AG09319 (cell line): ENCODE measurements around the gene ARHGEF6.

Source experiments
- DNase-seq: peaks from one replicate; pipeline ENCODE4 v3.0.0-alpha.2; 2010; ENCODE audit warnings: low read depth; ENCODE audit errors: extremely low read depth
- TF ChIP-seq, protein P1 (sequence below): IDR thresholded peaks from 2 replicates; pipeline ENCODE4 v1.5.1; 2011; ENCODE audit warnings: low read depth, mild to moderate bottlenecking, inconsistent platforms, low read length, moderate library complexity

The ARHGEF6 gene

DNA sequence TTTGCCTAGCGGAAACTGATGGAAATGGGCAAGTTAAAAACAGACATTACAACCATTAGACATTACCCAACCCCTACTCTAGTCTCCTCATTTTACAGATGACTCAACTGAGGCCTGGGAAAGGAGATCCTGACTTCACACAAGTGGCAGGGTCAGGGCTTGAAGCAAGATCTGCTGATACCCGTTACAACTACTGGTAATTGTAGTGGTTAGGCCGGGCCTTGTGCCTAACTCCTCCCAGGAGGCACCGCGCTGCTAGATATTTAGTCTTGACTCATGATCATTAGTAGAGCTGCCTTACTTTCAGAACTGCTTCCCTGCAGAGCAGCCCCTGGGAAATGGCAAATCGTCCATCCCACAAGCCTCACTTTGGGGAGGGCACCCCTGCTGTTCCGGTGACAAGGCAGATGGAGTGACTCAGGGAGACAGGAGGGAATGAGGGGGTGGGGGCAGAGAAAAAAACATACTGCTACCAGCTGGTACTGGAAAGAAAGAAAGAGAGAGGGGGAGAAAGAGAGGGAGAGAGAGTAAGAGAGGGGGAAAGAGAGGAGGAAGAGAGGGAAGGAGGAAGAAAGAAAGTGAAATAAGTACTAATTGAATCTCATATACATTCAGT lies 12.2 kb downstream of the ARHGEF6 start:
- TF ChIP-seq, protein P1, sequence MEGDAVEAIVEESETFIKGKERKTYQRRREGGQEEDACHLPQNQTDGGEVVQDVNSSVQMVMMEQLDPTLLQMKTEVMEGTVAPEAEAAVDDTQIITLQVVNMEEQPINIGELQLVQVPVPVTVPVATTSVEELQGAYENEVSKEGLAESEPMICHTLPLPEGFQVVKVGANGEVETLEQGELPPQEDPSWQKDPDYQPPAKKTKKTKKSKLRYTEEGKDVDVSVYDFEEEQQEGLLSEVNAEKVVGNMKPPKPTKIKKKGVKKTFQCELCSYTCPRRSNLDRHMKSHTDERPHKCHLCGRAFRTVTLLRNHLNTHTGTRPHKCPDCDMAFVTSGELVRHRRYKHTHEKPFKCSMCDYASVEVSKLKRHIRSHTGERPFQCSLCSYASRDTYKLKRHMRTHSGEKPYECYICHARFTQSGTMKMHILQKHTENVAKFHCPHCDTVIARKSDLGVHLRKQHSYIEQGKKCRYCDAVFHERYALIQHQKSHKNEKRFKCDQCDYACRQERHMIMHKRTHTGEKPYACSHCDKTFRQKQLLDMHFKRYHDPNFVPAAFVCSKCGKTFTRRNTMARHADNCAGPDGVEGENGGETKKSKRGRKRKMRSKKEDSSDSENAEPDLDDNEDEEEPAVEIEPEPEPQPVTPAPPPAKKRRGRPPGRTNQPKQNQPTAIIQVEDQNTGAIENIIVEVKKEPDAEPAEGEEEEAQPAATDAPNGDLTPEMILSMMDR: no peak
- DNase-seq: peak; percentile 73

DNA sequence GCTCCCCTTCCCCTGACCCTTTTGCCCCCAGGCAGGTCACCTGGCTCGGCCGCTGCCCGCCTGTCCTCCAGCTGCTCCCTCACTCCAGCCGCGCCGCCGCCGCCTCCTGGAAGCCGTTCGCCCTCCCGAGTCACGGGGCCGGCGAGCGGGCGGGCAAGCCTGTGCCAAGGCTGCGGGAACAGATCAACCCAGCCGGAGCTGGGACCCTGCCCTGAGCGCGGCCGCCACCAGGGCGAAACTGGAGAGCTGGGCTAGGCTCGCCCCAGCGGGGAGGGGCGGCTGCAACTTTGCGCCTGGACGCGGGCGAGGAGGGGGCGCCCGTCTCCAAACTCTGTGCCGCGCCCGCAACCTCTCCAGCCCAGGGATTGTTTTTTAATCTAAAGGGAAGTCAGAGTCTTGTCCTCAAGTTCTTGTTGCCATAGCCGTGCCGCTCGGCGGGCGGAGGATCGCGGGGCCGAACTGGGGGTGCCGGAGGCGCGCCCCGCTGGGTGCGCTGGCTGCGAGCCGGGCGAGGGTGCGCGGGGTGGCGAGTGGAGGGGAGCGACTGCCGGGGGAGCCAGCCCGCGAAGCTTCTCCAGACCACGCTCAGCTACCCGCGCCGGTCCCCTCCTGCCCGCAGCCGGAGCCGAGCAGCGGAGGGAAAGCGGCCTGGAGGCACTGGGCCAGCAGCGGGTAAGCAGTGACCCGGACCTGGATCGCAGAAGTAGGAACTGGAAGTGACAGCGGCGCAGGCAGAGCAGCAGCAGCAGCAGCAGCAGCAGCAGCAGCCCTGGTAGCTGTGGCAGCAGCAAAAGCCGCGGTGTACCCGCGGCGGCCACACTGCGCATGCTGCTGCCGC lies 13.4 kb downstream of the ARHGEF6 start:
- no peak for DNase-seq
- TF ChIP-seq, protein P1: peak; percentile 8; the same call in 1 of the 2 replicates

GRCh38 chrX:136766785-136767103 lies 14.0 kb downstream of the ARHGEF6 start:
- TF ChIP-seq, protein P1: no peak
- DNase-seq: no peak

DNA sequence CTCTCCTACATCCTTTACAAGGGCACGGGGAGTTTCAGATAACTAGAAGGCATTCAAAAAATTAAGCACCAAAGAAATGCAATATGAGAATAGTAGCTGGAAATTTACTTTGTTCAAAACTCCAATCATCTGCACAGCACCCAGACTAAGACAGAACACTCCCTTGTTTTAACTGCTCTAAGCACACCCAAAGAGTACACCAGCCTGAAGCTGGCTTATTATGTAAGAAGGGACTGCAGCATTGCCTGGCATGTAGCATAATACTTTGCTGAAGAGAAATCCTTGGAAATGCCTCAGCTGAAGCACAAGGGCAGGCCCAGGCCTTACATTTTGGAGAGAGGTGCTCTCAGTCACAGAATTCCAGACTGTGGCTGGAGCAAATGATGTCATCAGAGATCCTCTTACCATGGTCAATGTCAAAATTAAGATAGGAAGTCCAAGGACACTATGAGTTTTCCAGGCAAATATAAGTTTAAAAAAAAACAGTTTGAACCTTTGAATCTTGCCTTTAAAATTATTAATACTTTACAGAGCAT lies 14.8 kb downstream of the ARHGEF6 start:
- TF ChIP-seq, protein P1: no peak
- no peak for DNase-seq

- DNase-seq: no peak
Measured at GRCh38 chrX:136764206-136764605, 16.5 kb downstream of the ARHGEF6 start.

GRCh38 chrX:136762820-136763452 lies 17.8 kb downstream of the ARHGEF6 start:
- TF ChIP-seq, protein P1: no peak
- DNase-seq: no peak

More at GRCh38 chrX:136764206-136764605, 16.5 kb downstream of the ARHGEF6 start:
- TF ChIP-seq, protein P1: no peak

GRCh38 chrX:136761421-136761820 lies 19.3 kb downstream of the ARHGEF6 start:
- DNase-seq: no peak
- TF ChIP-seq, protein P1: no peak
